ENCODE measurements around the gene C19orf47.

Gene C19orf47

DNA sequence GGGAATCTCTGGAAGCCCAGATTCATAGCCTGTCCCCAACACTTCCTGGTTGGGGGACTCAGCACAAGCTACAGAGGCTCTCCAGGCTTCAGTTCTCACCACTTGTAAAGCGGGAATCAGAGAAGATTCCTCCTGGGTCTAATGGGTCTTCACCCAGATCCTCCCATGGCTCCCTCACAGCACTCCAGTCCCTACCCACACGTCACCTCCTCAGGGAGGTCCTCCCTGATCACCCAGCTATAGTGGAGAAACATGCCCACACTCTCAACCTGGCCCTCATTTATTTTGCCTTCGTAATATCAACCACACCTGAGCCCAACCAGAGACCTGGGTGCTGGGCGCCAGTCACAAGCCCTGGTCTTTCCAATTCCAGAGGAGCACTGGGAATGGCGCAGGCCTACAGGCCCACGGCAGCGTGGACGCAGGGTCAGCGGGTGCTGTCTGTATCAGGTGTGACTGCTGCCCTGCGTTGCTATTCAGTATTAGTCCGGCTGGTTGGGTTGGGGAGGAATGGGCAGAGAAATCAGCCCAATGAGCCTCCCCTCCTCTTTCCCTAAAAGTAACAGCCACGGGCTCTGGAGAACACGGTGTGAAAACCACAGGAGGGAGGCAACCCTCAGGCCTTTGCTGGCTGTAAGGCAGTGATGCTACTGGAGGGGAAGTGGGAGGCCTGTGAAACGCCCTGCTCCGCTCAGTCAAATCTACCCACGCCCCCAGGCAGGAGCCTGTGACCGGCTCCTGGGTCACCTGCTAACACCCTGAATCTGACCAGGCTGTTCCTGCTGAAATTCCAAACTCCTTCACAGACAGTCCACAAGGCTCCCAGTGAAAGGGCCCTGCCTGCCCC lies 68.2 kb downstream of the C19orf47 start:
- no peak for DNase-seq

DNA sequence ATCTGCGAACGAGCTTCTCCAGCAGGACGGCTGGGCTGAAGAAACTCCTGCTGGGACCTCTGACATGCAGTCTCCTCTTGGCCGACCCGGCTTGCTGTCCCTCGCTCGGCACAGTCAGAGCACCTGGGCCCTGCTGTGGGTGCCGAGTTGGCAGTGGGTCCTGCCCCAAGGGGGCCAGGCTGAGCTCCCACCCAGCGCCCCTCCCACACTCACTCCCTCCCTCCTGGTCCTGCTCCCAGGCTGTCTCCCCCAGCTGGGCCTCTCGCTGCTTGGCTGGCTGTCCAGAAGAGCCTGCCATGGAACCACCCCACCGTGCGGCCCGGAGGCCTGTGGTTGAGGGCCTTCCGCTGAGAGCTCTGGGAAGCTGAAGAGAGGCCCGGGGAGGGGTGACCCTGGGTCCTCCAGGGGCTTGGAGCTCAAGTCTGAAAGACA lies 69.1 kb downstream of the C19orf47 start:
- no peak for DNase-seq

DNA sequence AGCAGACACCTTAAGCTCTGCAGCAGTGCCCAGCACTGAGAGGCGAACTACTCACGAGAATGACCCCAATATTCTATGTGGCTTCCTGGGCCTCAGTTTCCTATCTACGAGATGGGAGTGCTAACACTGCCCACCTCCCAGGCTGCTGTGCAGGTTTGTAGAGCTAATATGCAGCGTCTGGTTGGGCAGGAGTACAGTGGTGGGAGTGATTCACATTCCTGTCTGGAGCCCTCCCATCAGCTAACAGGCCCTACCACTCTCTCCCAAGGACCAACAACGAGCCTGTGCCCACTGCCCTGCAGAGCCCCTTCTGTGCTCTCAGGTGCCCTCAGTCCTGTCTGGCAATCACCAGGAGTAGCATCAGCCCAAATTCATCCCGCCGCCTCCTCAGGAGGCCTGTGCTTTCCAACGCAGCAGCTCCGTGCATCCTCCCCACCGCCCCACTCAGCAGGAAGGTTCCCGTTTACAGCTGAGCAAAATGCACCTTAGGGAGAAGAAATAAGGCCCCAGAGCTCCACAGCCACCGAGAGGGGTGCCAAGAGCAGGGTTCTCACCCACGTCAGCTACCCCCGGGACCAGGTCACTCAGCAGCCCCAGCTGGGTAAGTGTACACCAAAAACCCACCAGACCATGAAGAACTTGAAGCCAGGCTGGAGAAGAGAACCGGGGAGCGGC lies 69.7 kb downstream of the C19orf47 start:
- DNase-seq, result no peak

DNA sequence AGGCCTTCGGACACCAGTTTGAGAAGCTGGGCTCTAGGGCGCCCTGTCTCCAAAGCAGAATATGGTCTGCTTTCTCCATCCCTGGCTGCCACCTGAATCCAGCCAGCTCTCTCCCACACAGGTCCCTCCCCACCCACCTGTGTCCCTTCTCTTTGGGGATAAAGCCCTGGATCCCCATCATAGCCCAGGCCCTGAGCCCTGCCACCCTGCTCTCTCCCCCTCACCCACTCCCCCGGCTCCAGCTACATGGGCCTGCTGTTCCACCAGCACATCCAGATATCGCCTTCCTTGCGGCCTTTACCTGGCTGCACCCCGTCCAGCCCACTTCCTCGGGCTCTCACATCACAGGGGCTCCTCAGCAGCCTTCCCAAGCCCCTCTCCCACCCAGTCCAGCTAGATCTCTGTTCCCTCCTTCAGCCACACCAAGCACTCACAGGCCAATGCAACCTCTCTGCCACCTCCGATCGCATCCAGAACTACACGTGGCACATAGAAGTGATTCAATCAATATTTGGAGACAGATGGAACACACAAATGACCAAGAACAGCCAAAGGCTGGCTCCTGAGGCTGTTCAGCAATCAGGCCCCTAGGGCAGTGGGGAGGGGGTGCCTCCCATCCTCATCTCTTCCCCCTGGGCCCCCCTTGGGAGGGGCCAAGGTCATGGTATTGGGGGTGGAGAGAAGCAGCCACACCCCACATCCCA lies 70.7 kb downstream of the C19orf47 start:
- no peak for DNase-seq

DNA sequence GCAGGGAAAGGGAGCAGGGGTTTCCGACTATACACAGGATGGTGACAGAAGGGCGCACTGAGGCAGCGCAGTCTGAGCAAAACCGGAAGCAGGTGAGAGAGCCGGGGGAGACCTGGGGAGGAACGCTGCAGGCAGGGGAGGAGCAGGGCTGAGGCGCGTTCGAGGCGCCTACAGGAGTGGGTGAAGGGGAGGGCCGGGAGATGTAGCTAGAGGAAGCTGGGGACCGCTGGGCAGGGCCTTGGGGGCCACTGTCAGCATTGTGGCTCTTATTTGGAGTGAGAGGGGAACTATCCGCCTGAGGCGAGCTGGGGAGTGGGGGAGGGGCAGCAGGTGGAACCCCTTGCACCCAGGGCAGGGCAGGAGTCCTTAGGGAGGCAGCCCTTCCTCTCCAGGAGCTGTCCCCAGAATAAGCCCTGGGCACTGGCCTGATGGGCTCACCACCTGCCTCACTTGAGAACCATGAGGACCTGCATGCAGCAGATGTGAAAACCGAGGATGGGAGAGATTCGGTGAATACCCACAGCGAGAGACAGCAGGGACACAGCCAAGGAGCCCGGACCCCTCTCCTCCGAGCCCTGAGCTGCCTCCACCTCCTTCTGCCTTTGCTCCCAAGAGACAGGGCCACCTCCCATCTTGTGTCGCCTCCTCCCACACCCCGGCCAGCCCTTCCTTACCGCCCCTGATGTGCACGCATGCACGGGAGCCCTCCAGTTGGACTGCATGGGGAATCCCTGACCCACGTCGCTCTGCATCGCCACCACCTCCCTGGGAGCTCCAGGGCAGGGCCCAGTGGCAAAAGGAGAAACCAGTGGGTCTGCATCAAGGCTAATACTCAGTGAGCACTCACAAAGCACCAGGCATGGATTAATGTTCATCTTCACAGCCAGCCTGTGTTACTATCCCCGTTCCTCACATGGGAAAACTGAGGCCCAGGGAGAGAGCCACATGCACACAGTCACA lies 73.3 kb downstream of the C19orf47 start:
- no peak for DNase-seq

DNA sequence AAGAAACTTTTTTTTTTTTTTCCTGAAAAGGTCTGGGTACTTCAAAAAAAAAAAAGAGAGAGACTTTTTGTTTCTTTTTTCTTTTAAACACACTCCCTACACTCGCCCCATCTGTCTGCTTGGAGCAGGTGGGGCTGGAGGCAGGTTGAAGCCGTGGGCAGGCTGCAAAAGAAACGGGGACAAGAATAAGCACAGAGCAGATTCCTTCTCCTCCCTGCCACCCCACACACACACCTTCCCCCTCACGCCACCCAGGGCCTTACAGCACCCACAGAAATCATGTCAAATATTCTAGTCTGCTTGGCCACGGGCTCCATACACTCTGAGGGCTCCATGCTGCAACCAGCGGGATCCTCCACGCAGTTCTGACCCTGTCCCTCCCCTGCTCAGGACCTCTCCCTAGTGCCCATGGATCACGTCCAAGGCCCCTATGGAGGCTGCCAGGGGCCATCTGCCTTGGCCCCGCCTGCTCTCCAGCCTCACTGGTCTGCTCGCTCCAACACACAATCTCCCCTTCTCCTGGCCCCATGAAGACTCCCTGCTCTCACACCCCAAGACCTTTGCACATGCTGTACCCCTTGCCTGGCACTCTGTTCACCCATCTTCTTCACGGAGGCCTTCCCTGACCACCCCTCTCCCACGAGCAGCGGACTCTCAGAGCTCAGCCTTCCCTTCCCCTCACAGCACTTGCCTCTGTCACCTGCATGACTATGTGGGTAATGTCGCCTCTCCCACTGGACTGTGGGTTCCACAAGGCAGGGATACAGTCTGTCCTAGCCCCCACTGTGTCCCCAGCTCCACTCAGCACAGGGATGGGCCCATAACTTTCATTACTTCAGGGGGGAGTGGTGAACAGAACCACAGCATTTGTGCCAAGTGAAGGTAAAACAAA lies 74.5 kb downstream of the C19orf47 start:
- no peak for DNase-seq

DNA sequence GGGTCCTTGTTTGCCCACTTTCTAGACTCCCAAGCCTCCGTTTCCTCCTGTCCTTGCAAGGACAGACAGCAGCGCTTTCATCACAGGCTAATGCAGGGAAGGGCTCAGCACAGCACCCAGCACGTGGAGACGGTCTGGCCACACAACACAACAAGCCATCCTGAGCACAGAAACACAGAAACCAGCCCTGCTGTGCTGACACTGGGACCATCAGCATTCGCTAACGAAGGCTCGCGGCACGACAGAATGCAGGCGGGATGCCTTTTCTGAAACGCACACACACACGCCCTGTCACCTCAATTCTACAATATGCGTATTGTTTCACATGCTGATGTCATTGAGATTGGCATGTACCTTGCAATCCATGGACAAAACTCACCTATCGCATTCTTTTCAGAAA lies 75.9 kb downstream of the C19orf47 start:
- DNase-seq, result no peak

DNA sequence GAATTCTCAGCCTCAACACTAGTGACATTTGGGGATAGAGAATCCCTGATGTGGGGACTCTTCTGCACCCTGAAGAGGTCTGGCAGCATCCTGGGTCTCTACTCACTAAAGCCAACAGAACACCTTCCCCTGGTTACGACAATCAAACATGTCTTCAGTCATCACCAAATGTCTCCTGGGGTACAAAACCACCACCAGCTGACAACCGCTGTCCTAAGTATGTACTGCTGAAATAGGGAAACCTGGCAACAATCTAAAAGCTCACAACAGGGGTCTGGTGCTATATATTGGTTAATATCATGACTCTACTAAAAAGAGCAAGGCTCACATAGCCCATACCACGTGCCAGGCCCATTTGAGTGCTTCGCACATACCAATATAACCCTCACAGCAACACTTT lies 76.5 kb downstream of the C19orf47 start:
- DNase-seq, result no peak

DNA sequence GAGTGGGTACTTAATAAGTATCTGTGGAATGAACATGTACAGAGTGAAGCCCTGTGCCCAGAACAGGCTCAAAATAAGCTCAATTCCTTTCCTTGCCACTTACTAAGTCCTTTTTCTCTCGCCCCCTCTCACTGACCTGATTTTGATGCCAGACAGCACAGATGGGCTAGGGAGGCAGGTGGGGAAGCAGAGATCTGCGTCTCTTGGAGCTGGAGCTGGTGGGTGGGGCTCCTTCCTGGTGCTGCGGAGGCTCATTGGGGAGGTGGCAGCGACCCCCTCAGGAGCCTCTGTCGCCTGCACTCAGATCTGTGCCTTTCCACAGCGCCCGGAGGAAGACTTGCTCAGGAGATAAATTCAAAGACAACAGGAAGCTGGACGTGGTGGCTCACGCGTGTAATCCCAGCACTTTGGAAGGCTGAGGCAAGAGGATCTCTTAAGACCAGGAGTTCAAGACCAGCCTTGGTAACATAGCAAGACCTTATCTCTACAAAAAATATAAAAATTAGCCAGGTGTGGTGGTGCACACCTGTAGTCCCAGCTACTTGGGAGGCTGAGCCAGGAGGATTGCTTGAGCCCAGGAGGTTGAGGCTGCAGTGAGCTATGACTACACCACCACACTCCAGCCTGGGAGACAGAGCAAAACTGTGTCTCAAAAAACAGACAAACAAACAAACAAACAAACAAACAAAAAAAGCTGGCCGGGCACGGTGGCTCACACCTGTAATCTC lies 77.7 kb downstream of the C19orf47 start:
- no peak for DNase-seq
